Measurements from ENCODE around the gene OPA3.
"Not testable (repeated sequence)": the region's sequence is repeated elsewhere in the genome, so short reads cannot be mapped to it uniquely, and the experiment has no call there.

Gene OPA3

DNA sequence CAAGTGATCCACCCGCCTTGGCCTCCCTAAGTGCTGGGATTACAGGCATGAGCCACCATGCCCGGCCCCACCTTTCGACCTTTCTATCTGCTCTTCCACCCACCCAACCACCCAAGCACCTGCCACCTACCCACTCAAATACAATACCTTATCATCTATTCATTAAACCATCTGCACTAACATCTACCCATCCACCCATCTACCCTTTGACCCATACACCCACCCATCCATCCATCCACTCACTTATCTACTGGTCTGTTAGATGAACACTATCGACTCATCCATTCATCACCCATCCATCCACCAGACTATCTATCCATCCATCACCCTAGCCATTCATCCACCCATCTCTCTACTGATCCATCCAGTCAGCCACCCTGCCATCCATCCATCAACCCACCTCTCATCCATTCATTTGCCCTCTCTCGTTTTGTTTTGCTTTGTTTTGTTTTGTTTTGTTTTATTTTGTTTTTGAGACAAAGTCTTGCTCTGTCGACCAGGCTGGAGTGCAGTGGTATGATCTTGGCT is 37.4 kb upstream of the OPA3 start:
- TF ChIP-seq, protein P1, sequence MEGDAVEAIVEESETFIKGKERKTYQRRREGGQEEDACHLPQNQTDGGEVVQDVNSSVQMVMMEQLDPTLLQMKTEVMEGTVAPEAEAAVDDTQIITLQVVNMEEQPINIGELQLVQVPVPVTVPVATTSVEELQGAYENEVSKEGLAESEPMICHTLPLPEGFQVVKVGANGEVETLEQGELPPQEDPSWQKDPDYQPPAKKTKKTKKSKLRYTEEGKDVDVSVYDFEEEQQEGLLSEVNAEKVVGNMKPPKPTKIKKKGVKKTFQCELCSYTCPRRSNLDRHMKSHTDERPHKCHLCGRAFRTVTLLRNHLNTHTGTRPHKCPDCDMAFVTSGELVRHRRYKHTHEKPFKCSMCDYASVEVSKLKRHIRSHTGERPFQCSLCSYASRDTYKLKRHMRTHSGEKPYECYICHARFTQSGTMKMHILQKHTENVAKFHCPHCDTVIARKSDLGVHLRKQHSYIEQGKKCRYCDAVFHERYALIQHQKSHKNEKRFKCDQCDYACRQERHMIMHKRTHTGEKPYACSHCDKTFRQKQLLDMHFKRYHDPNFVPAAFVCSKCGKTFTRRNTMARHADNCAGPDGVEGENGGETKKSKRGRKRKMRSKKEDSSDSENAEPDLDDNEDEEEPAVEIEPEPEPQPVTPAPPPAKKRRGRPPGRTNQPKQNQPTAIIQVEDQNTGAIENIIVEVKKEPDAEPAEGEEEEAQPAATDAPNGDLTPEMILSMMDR (conservative IDR thresholded peaks at IDR 0.05; ENCODE audit: low read depth): no peak
- CTCF ChIA-PET: no interaction called here
- H3K27ac ChIP-seq: no peak overlapping the region
- POLR2A ChIA-PET (ENCODE audit: low non-redundant PET): no interaction called here
- DNase-seq (ENCODE audit: low spot score): no peak

DNA sequence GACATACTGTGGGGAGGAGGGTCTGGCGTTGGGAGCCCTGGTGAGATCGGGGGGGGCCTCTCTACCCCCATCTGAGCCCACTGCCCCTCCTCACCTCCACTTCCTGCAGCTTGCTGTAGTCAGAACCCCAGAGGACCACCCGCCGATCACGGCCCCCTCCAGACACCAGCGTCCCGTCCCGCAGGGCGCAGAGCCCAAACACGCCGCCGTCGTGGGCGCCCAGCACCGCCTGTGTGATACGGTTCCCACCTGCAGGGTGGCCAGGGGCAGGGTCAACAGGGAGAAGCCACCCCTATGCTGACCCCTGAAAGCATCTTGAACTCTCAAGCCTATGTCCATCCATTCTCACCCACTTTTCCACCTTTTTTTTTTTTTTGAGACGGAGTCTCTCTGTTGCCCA is 36.8 kb upstream of the OPA3 start:
- POLR2A ChIA-PET (ENCODE audit: low non-redundant PET): no interaction called here

GRCh38 chr19:45616704-45617017 is 32.1 kb upstream of the OPA3 start:
- ChIA-PET POLR2A (ENCODE audit: low non-redundant PET) (interaction anchor here (0.5 kb wide), 1 partner anchor 119 kb away, joined by 3 read pairs; no protein-coding TSS in a partner anchor), CTCF (no interaction called here)
- TF ChIP-seq, protein P1 (conservative IDR thresholded peaks at IDR 0.05; ENCODE audit: low read depth): no peak
- H3K27ac ChIP-seq: peak overlapping the region; percentile 96
- DNase-seq (ENCODE audit: low spot score): no peak

More for the DNA sequence above, 36.8 kb upstream of the OPA3 start:
- DNase-seq (ENCODE audit: low spot score): no peak
- H3K27ac ChIP-seq: peak overlapping the region; percentile 42
- CTCF ChIA-PET: no interaction called here
- TF ChIP-seq, protein P1 (conservative IDR thresholded peaks at IDR 0.05; ENCODE audit: low read depth): no peak

DNA sequence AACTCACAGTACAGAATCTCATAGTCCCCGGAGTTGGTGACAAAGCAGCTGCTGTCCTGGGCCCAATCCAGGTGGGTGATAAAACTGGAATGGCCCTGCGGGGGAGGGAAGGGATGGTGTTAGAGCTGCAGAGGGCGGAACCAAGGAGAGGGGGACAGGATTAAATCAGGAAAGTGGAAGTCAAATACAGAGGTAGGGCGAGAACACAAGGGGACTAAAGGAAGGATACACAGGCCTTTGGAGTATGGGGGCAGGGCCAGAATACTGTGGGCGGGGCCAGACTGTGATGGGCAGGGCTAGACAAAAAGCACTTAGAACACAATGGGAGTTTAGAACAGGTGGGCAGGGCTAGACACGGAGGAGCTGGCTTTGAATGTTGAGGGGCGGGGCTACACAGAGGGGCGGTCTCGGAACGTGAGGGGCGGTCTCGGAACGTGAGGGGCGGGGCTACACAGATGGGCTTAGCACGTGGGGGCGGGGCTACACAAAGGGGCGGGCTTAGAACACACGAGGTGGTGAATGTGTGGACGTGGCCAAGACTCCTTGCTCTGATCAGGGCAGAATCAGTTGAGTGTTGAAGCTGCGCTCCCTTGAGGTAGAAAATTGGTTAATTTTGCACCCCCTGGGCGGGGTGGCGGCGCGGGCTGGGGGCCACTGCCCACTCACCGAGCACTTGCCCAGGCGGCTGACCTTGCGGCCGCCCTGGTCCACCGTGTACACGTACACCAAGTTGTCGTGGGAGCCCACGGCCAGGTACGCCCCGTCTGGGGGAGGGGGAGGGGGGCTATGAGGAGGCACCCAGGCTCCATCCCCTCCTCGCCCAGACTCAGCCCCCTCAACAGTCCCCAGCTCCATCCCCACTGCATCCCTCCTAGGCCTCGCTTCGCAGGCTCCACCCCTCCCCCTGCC is 31.4 kb upstream of the OPA3 start:
- POLR2A ChIA-PET (ENCODE audit: low non-redundant PET): no interaction called here
- CTCF ChIA-PET: interaction anchor here (0.6 to 1.4 kb wide), 3 partner anchors 26 to 108 kb away, joined by 3 to 7 read pairs (median 4); no protein-coding TSS in a partner anchor
- peak; percentile 94 for DNase-seq (ENCODE audit: low spot score)
- peak overlapping the region; percentile 96 for H3K27ac ChIP-seq
- TF ChIP-seq, protein P1 (conservative IDR thresholded peaks at IDR 0.05; ENCODE audit: low read depth): no peak

- ChIA-PET POLR2A (ENCODE audit: low non-redundant PET) (interaction anchor here (1.2 kb wide), 1 partner anchor 26 kb away, joined by 3 read pairs; no protein-coding TSS in a partner anchor), CTCF (interaction anchor here (0.6 to 1.4 kb wide), 3 partner anchors 27 to 107 kb away, joined by 3 to 7 read pairs (median 4); no protein-coding TSS in a partner anchor)
- H3K27ac ChIP-seq: peak overlapping the region; percentile 96
- not testable (repeated sequence) for DNase-seq (ENCODE audit: low spot score)
These were observed 30.5 kb upstream of the OPA3 start for GRCh38 chr19:45615056-45615455.

DNA sequence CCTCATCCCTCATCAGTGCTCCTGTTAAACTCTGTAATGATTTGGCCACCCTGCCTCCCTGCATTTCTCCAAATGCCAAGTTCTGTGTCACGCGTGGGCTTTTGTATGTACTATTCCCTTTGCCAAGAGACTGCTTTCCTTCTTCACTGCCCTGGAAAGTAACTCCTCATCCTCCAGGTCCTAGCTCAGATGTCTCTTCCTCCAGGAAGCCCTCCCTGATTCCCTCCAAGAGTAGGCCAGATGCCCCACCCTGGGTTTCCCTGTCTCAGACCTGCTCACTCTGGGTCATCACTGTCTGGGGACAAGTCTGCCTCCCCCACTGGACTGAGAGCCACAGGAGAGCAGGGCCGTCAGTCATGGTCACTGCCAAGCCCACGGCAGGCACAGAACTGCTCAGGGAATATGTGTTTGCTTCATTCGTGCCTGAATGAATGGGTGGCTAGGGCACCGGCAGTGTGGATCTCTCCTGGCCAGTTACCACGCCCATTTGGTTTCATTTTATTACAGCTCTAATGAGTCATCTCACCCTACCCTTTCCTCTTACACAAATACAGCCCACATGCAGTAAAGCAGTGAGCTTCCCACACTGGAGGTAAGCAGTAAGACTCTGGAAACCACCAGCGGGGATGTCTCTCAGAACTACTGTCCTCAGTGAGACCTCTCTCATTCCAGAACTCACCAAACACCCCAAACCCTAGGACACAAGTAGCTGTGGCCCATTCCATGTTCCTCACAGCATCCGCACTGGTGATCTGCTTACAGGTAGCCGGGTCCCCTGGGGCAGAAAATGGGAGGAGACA is 29.5 kb upstream of the OPA3 start:
- TF ChIP-seq, protein P1 (conservative IDR thresholded peaks at IDR 0.05; ENCODE audit: low read depth): no peak
- POLR2A ChIA-PET (ENCODE audit: low non-redundant PET): interaction anchor here (1.2 kb wide), 1 partner anchor 27 kb away, joined by 3 read pairs; no protein-coding TSS in a partner anchor
- CTCF ChIA-PET: interaction anchor here (1.0 kb wide), 1 partner anchor 10 kb away, joined by 5 read pairs; no protein-coding TSS in a partner anchor
- H3K27ac ChIP-seq: peak overlapping the region; percentile 96
- DNase-seq (ENCODE audit: low spot score): peak; percentile 98
